ENCODE measurements around the gene TWNK. TPM values are rescaled to one million over a fixed set of nuclear protein-coding genes. Genes with fewer than 3 reads are reported as not detected.

The TWNK gene
- 1 to 10 TPM; 1.8 to 2.3 TPM for total RNA-seq

- Histone ChIP-seq H3K27ac (peak within 1 kb of the TSS; percentile 49 to 88 (median 70)), H3K4me1 (peaks cover 50% of the 10 kb centered on the region)
Observed at GRCh38 chr10:100986952-100987684, at the start of gene TWNK, which contains the start of gene MRPL43. Gene TWNK (plus strand): TSS chr10:100987543. CDS start chr10:100988211, 668 bp downstream. Gene MRPL43 (minus strand): TSS chr10:100987497. CDS start chr10:100987443, 54 bp downstream.

GRCh38 chr10:100939763-100940344, 47.5 kb upstream of the TWNK start:
- DNase-seq = no peak
- Histone ChIP-seq H3K4me3 (no peak overlapping the region), H3K27ac (no peak overlapping the region), H3K4me1 (no peaks in the 10 kb centered on the region), H3K27me3 (no peaks in the 10 kb centered on the region), H3K36me3 (replicated peaks in 1 of 2; ENCODE audit: insufficient read depth in 1 of 2, low read depth in 2 of 2) (peaks cover 4 to 26% of the 10 kb centered on the region in 2 donors), H3K9me3 (no peaks in the 10 kb centered on the region)
- ATAC-seq = no peak
- intact Hi-C loops (cut with DNase I) = no loop called here
- TF ChIP-seq POLR2A (IDR thresholded peaks at IDR 0.05) (no peak), CTCF (IDR thresholded peaks at IDR 0.05) (no peak)

More at GRCh38 chr10:100986952-100987684, at the start of gene TWNK, which contains the start of gene MRPL43:
- WGBS, 2 donors = 0 to 1% methylated on average over 34 to 71 of the region's 75 CpGs
- H3K4me3 ChIP-seq = peak within 1 kb of the TSS; percentile 46 to 95
- H3K9me3 ChIP-seq = no peaks in the 10 kb centered on the region
- no peaks in the 10 kb centered on the region for H3K27me3 ChIP-seq
- DNase-seq = peak; percentile 83 to 87 (median 86)
- ATAC-seq = peak; percentile 86
- TF ChIP-seq POLR2A (IDR thresholded peaks at IDR 0.05) (peak; percentile 23 to 71 (median 61)), CTCF (IDR thresholded peaks at IDR 0.05) (no peak)
- peaks cover 0 to 7% of the 10 kb centered on the region in 2 donors for H3K36me3 ChIP-seq (replicated peaks in 1 of 2; ENCODE audit: insufficient read depth in 1 of 2, low read depth in 2 of 2)
- intact Hi-C loops (cut with DNase I) = no loop called here

GRCh38 chr10:100942229-100942628, 45.1 kb upstream of the TWNK start:
- Histone ChIP-seq H3K4me1 (no peaks in the 10 kb centered on the region), H3K27me3 (no peaks in the 10 kb centered on the region), H3K4me3 (no peak overlapping the region), H3K36me3 (replicated peaks in 1 of 2; ENCODE audit: insufficient read depth in 1 of 2, low read depth in 2 of 2) (peaks cover 4 to 31% of the 10 kb centered on the region in 2 donors), H3K27ac (no peak overlapping the region), H3K9me3 (no peaks in the 10 kb centered on the region)
- 93 to 96% methylated on average over 3 of the region's 3 CpGs for WGBS, 2 donors
- TF ChIP-seq CTCF (IDR thresholded peaks at IDR 0.05) = no peak
- TF ChIP-seq POLR2A (IDR thresholded peaks at IDR 0.05) = no peak
- no peak for ATAC-seq
- intact Hi-C loops (cut with DNase I) = no loop called here
- no peak for DNase-seq

- Histone ChIP-seq H3K4me3 (no peak overlapping the region), H3K27me3 (no peaks in the 10 kb centered on the region), H3K36me3 (replicated peaks in 1 of 2; ENCODE audit: insufficient read depth in 1 of 2, low read depth in 2 of 2) (peaks cover 0 to 36% of the 10 kb centered on the region in 2 donors), H3K9me3 (no peaks in the 10 kb centered on the region), H3K4me1 (no peaks in the 10 kb centered on the region), H3K27ac (no peak overlapping the region)
- DNase-seq (no peak), ATAC-seq (no peak)
- TF ChIP-seq POLR2A (IDR thresholded peaks at IDR 0.05) (no peak), CTCF (IDR thresholded peaks at IDR 0.05) (no peak)
- intact Hi-C loops (cut with DNase I) = no loop called here
Observed at GRCh38 chr10:100943508-100943907, 43.8 kb upstream of the TWNK start.
